Adrenal gland (tissue), 5 donors: ENCODE data around the gene ACSL6.

Source experiments
- CTCF ChIP-seq, 6 experiments: fragments of 450-650 bp in 4 of 6; fragments of 200-600 bp in 2 of 6; sonication (generic) in 1 of 6; IDR thresholded peaks; 1 replicate in 5 of 6; 2 replicates in 1 of 6; pipeline versions ENCODE4 v1.5.1 to v1.8.0; 2016 to 2021; ENCODE audit warnings: antibody characterized with exemption in 6 of 6, mild to moderate bottlenecking in 2 of 6, moderate library complexity in 1 of 6
- POLR2A ChIP-seq, 2 donors: fragments of 450-650 bp; IDR thresholded peaks; one replicate each; pipeline ENCODE4 v1.6.1; 2017; ENCODE audit warnings: antibody characterized with exemption in 2 of 2, mild to moderate bottlenecking in 2 of 2, moderate library complexity in 1 of 2
- donor health status: DM: no; HTN: no; CAD: no.

DNA sequence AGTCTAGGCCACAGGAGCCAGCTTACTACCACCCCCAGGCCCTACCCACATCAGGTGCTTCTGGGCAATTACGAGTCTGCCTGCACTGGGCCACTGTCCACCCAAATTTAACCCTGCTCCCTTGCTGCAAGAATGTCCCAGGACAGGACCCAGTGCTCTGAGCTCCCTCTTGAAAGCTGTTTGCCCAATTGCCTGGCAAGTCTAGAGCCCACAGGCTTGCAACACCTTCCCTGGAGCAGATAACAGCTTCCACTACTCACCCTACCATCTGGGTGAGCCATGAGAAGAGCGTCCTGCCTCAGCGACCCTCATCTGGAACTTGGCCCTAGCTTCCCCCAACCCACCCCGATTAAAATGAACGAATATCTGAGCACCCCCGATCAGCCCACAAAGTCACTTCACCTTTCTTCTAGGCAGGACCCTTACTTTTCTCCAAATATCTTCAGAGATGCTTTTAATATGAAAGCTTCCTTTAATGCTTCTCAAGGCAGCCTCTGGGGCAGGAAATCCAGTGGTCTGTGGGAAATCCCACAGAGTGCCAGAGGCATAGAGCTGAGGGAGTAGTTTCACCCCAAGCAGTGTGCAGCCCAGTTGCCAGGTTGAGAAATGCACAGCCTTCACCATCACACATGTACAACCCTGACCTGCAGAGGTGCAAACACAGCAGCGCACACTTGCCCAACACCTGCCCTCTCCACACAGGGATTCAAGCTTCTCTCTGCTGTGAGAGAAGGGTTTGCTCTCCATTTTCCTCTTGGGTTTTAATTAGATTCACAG, 10.6 kb downstream of the ACSL6 start:
- no peak for TF ChIP-seq CTCF (IDR thresholded peaks at IDR 0.05)
- no peak for TF ChIP-seq POLR2A (IDR thresholded peaks at IDR 0.05)
